HG03575 (cell line): ENCODE measurements around the gene SELENOI.
"Not testable (repeated sequence)": the region's sequence is repeated elsewhere in the genome, so short reads cannot be mapped to it uniquely, and the experiment has no call there.

Source experiments
- ATAC-seq: cut with Tn5 transposase; IDR thresholded peaks from one replicate; pipeline ENCODE4 v1.9.1; 2021; ENCODE audit not compliant: unreplicated experiment, insufficient number of reproducible peaks, low FRiP score; ENCODE audit errors: extremely low read depth

Gene SELENOI, protein sequence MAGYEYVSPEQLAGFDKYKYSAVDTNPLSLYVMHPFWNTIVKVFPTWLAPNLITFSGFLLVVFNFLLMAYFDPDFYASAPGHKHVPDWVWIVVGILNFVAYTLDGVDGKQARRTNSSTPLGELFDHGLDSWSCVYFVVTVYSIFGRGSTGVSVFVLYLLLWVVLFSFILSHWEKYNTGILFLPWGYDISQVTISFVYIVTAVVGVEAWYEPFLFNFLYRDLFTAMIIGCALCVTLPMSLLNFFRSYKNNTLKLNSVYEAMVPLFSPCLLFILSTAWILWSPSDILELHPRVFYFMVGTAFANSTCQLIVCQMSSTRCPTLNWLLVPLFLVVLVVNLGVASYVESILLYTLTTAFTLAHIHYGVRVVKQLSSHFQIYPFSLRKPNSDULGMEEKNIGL

DNA sequence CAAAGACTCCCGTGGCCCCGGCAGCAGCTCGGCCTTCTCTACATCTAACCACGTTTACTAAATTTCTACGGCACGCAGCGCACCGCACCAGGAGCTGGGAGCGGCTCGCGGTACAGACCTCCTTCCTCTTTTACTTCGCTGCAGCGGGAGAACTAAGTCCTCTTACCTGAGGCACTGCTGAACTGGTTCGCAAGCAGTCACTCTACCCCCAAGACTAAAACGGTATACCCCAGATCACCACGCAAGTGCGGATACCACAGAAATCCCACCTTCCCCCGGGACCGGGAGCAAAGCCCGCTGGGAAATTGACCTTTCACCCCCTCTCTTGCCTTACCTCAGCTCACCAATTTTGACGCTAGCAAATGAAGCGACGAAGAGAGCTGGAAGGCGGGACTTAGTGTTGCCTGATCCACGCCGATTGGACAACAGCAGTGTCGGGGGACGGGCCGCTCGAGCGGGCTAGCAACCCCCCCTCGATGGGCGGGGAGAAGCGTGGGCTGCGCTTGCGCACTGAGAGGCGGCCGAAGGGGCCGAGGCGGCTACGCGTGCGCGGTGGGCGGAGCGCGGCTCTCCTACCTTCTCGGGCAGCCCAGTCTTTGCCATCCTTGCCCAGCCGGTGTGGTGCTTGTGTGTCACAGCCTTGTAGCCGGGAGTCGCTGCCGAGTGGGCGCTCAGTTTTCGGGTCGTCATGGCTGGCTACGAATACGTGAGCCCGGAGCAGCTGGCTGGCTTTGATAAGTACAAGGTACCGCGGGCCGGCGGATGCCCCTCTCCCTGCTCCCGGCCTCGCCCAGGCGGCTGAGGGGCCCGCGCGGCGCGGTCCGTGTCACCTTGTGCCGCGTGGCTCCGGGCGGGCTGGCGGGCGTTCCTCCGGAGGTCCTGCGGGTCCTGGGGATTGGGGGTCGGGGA lies at the start of gene SELENOI:
Gene SELENOI (plus strand): TSS at position 599 of the 909 bp plus-strand sequence. CDS start 90 bp downstream, at position 689.
- ATAC-seq: peak; percentile 65

DNA sequence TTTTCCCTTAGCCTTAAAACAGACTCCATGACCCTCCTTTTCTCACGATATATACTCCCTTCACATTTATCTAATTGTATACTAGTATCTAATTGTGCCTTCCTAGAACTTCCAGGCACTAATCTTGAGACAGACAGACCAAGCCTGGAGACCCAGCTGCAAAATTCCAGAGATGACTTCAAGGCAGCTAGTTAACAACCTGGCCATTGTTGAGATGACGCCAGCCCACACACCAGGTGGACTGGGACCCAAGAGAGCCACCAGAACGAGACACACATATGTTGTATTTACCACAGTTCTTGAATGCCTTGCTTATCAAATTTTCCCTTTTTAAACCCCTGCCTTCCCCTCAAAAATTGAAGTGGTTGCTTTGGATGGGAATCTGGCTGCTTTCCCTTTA lies 48.9 kb upstream of the SELENOI start:
- no peak for ATAC-seq

DNA sequence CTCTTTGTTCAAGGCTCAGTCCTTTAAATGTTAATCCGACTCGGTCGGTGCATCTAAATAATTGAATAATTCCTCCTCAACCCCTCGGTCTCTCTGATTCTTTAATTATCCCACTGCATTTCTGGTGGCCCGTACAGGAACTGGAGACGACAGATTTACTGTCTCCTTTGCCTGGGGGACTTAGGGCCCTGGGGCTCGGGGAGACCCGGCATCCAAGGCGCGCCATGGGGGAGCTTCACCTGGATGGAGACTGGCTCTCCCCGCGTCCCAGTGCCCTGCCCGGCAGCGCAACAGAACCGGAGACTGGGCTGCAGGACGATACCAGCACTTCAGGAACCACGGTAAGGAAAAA lies 47.7 kb upstream of the SELENOI start:
- ATAC-seq: no peak

DNA sequence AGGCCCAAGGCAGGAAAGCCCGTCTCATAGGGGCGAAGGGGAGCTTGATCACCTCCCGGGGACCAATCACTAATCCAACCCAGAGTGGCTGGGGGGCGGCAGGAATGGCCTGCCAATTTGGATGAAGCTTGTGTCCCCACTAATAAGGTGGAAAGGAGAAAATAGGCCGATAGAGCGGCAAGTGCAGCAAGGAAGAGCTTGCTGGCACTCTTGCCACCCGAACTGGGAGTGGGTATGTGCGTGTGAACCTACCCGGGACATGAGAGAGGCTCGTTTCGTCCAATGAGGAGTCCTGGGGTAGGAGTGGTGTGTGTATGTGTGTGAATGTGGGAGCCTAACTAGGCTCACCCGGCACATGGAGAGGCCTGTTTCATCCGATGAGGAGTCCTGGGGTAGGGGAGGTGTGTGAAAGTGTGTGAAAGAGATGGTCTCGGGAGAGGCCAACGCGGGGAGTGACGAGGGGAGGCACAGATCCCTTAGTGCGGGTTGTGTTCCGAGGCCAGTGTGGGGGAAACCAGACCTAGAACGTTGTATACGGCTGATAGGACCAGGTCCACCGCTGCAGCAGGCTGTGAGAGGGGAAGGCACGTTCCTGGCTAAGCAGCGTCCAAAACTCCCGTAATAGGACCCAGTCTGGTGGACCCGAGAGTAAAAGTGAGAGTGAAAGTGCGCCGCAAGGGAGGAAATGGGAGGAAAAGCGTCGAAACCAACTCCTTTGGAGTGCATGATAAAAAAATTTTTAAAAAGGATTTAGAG lies 47.1 kb upstream of the SELENOI start:
- no peak for ATAC-seq

DNA sequence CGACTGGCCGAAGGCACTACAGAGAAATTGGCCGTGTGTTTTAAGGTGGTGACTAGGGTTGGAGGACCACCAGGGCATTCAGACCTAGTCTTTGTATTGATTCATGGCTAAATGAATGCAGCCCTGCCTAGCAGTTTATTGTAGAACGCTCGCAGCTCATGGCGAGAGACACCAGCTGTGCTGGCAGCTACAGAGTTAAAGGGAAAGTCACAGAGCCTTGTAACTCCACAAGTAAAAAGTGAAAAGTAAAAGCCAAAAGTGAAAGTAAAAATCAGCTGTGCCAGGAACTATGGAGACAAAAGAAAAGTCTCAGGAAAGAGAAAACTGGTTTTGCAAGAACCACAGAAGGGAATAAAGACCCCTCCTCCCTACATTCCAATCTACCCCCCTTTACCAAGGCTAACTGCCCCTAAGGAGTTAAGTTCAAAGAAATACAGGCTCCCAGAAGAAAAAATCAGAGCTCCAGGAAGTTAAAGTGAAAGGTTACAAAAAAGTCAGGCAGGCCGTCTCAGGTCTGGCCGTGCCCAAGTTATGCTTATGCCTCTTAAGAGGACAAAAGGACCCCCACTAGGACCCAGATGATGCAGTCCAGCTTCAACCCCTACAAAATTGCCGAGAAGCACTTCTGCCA lies 46.4 kb upstream of the SELENOI start:
- ATAC-seq: no peak

DNA sequence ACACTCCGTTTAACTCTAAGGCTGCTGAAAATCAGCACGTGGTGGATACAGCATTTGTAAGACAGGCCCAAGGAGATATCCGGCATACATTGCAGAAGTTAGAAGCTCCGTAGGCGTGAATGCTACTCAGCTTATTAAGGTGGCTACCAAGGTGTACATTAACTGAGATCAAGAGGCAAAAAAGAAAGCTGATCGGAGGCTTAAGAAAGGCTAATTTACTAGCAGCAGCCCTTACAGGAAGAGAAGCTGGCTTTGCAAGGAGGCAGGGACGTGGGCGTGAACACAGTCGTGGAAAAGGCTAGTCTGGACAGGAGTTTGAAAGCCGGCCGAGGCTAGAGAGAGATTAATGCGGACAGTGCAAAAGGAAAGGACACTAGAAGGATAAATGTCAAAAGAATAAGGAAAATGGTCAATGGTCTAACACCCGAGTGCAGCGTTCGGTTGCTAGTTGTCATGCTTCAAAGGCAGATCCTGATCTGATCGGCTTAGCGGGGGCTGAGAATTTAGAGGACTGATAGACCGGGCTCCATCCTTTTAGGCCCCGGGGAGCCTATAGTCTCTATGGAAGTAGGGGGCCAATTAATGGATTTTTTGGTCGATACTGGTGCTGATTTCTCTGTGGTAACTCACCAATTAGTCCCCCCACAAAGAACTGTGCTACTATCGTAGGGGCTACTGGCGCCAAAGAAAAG lies 45.6 kb upstream of the SELENOI start:
- no peak for ATAC-seq

DNA sequence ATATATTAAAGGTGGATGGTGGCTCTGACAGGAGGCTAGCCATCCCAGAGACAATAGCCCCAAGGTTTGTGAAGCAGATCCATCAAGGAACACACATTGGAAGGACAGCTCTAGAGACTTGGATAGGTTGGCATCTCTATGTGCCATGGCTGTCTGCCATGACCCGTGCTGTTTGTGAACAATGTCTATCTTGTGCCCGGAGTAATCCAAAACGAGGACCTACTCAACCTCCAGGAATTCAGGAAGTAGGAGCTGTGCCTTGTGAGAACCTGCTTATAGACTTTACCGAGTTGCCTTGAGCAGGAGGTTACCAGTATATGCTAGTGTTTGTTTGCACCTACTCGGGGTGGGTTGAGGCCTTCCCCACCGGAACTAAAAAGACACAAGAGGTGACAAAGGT lies 43.1 kb upstream of the SELENOI start:
- no peak for ATAC-seq

DNA sequence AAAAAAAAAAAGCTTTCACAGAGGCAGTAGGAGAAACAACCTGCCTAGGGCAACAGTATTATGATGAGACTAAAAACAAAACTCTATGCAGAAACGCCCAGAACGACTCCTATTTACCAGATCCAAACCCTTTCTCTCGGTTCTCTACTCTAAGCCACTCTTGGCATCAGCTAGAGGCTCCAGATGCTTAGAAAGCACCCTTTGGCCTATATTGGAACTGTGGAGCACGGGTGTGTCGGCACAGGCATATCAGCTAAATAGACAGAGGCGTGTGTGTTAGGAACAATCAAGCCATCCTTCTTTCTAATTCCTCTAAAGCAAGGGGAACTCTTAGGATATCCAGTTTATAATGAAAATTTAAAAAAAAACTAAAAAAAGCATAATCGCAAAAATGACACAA lies 40.8 kb upstream of the SELENOI start:
- ATAC-seq: not testable (repeated sequence)

DNA sequence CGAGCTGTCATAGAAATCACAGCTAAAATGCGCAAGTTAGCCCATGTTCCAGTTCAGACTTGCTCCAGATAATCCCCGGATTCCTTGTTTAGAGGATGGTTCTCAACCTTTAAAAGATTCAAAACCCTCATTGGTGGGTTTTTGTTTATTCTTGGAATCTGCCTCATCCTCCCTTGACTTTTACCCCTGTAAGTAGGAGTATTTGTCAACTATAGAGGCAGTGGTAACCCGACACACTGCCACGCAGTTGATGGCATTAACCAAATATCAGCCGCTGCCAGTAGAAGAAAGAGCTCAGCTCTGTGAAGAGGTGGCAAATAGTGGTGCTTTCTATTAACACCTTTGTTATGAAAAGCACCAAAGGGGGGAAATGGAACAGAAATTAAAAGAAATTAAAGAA lies 40.4 kb upstream of the SELENOI start:
- no peak for ATAC-seq

DNA sequence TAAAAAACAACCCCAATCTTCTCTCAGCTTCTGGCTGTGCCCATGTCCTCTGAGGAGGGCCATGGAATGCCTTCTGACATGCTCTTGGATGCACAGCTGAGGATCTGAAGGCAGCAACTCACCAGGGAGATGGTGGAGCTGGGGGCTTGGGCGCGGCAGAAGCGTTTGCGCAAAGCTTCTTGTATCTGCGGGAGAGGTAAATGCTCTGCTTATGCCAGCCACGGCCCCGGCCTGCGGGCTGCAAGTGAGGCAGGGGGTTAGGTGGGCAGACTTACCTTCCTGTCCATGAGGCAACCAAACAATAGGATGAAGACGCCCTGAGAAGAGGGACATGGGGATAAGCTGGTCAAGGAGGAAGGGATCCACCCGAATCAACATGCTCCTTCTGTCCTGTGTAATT lies 36.0 kb upstream of the SELENOI start:
- ATAC-seq: no peak

DNA sequence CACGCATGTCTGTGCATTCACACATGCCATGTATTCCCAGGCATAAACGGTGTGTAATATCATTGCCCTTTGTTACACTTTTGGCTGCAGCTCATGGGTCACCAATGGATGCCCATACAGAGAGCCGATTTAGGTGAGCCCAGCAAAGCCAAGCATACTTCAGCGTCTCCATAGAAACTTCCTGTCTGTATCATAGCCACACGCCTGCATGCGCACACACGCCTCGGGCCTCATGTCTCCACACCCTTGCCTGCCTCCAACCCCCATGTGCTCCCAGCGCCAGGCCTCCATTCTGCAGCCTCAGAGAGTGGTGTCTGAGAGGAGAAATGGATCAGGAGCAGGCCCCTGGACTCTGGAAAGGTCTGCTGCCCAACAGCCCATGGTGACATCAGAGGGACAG lies 33.5 kb upstream of the SELENOI start:
- ATAC-seq: no peak

DNA sequence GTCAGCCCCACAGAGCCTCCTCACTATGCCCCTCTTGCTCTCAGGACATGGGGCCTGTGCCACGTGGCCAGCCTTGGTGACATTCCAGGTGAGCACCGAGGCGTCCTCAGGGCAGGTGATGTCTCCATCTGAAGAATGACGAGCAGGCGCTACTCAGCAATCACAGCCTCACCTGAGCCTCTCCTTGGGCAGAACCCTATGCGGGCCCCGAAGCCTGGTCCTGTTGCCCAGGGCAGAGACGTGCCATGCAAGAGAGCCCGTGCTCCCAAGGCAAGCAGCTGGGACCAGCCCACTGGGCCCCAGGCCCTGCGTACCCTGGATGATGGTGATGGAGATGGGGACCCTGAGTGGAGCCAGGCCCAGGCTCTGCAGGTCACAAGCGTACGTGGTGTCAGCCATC lies 32.5 kb upstream of the SELENOI start:
- no peak for ATAC-seq

DNA sequence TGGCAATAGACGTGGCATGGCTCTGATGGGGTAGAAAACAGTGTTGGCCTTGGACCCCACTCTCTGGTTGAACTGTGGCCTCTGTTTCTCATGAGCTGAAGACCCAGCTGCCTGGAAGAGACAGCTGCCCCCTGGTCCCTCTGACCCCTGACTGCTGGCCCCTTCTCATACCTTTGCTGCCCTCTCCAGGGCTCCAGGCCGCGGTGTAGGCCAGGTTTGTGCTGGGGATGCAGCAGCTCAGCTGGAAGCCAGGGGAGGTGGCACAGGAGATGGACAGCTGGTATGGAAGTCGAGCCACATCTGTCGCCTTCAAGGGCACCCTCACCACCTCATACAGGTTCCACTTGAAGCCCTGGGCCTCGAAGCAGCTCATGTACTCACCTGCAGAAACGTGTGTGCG lies 31.7 kb upstream of the SELENOI start:
- no peak for ATAC-seq

DNA sequence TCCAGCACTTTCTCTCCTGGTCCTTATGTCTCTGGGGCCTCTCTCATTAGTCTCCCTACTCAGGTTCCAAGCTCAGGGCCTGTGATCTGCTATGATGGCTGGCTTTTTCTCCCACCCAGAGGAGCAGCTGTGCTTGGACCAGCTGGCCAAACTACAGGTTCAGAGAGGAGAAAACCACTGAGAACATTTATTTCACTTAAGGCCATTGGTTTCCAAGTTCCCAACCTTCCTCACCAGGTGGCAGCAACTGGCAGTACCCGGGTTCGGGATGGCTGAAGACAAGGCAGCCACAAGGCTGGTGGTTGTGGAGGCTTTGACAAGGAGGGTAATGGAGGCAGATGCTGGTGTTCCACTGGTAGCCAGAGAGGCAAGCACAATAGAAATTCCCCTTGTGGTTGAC lies 29.9 kb upstream of the SELENOI start:
- ATAC-seq: no peak

DNA sequence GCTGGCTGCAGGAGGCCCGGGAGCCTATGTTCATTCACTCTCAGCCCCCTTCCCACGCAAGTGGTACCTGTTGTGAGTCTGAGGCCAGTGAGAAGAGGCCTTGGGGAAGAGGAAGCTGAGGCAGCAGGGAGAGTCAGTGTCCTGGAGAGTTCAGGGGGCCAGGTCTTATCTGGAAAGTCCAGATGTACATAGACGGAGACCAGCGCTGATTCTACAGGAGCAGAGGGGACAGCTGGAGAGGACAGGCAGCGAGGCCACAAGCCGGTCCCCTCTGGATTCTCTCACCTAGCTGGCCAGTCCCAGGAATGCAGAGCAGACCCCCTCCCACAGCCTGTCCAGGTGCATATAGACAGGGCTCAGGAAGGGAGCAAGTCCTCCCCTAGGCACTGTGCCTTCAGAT lies 29.1 kb upstream of the SELENOI start:
- ATAC-seq: no peak

DNA sequence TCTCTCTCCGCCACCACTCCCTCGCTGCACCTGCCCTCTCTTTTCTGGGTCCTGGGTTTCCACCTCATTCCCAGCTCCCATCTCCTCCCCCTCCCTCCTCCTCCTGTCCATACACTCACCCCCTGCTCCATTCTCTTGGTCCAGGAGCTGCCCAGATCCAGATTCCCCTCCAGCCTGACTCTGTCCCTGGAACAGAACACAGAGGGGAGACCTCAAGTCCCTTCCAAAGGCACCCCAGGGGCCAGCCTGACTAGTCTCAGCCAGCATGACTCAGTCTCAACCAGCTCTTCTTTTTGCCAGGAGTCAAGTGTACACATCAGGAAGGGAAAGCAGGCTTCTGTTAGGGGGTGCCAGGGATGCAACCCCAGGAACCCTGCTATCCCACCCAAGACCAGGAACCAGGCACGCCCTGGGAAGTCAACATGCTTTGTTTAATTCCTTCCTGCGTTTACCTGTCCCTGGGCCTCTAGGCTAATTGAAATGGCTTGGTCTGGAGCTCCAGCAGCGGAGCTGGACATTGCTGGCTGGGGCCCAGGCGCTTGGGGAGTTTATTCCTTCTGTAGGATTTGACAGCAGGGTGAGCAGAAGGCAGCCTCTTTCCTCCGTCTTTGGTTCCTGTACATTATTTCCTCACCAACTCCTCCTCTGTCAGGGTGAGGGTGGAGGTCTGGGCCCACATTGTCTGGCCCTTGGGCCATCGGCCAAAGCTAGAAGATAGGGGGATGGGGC lies 28.4 kb upstream of the SELENOI start:
- no peak for ATAC-seq

DNA sequence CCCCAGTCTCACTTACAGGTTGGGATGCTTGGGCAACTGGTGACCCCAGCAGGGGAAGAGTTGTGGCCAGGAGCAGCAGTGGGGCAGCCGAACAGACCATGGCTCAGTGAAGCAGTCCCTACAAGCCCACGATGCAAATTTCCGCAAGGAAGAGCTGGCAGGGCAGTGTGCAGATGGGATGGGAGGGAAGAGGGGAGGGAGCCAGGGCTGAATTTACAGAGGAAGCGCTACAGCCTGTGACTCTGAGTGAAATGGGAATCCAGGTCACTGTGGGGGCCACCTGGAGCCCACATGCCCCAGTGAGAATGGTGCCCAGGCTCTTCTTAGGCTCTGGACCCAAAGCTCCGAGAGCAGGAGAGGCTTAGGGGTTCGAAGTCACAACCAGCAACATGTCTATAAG lies 27.0 kb upstream of the SELENOI start:
- ATAC-seq: no peak

DNA sequence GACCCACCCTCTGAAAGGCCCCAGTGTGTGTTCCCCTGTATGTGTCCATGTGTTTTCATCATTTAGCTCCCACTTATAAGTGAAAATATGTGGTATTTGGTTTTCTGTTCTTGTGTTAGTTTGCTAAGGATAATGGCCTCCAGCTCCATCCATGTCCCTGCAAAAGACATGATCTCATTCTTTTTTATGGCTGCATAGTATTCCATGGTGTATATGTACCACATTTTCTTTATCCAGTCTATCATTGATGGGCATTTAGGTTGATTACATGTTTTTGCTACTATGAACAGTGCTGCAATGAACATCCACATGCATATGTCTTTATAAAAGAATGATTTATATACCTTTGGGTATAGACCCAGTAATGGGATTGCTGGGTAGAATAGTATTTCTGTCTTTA lies 21.5 kb upstream of the SELENOI start:
- not testable (repeated sequence) for ATAC-seq
